Fibroblast of lung (primary cell): ENCODE measurements around the gene CRYBA4. TPM values are rescaled to one million over a fixed set of nuclear protein-coding genes. Genes with fewer than 3 reads are reported as not detected.
A peak's percentile ranks its signal among the peaks of the same experiment; 100 is the strongest.

Experiments used
- DNase-seq, 2 donors: peaks; one replicate each; pipeline versions ENCODE4 v3.0.0 to v3.0.0-alpha.2; 2010; ENCODE audit warnings: low read depth in 2 of 2
- H2AFZ ChIP-seq: 2 replicates; pipeline ENCODE4 v1.5.1; 2012; ENCODE audit warnings: low read length, control low read depth, inconsistent platforms
- H3K27ac ChIP-seq: 2 replicates; pipeline ENCODE4 v1.5.1; 2011; ENCODE audit warnings: low read length, control low read depth; ENCODE audit not compliant: insufficient read depth
- H3K27me3 ChIP-seq: 2 replicates; pipeline ENCODE4 v1.5.1; 2011; ENCODE audit warnings: mild to moderate bottlenecking, low read length; ENCODE audit not compliant: control insufficient read depth, insufficient read depth
- H3K36me3 ChIP-seq: 2 replicates; pipeline ENCODE4 v1.5.1; 2011; ENCODE audit warnings: low read length; ENCODE audit not compliant: control insufficient read depth, insufficient read depth
- H3K4me1 ChIP-seq: 2 replicates; pipeline ENCODE4 v1.5.1; 2011; ENCODE audit warnings: low read length; ENCODE audit not compliant: control insufficient read depth, insufficient read depth; ENCODE audit errors: extremely low read depth
- H3K4me2 ChIP-seq: 2 replicates; pipeline ENCODE4 v1.5.1; 2011; ENCODE audit warnings: low read length, control low read depth; ENCODE audit not compliant: insufficient read depth; ENCODE audit errors: extremely low read depth
- H3K4me3 ChIP-seq, 4 experiments: fragments of 200-600 bp in 1 of 4; sonication (generic) in 1 of 4; replicated peaks in 1 of 4; 2 replicates each; pipeline ENCODE4 v1.5.1; 2011 to 2016; ENCODE audit warnings: low read length in 4 of 4, low read depth in 3 of 4, mild to moderate bottlenecking in 3 of 4, control low read depth in 2 of 4, inconsistent platforms in 1 of 4, mixed read lengths in 1 of 4; ENCODE audit not compliant: insufficient read depth in 1 of 4; ENCODE audit errors: control extremely low read depth in 1 of 4
- H3K79me2 ChIP-seq: 2 replicates; pipeline ENCODE4 v1.5.1; 2012; ENCODE audit warnings: mild to moderate bottlenecking, low read length, inconsistent platforms; ENCODE audit not compliant: control insufficient read depth, insufficient read depth
- H3K9ac ChIP-seq: 2 replicates; pipeline ENCODE4 v1.5.1; 2011; ENCODE audit warnings: mild to moderate bottlenecking, low read length, control low read depth; ENCODE audit not compliant: insufficient read depth
- H3K9me3 ChIP-seq: 2 replicates; pipeline ENCODE4 v1.5.1; 2012; ENCODE audit warnings: low read depth, low read length; ENCODE audit not compliant: control insufficient read depth, insufficient read depth
- H4K20me1 ChIP-seq: 2 replicates; pipeline ENCODE4 v1.5.1; 2011; ENCODE audit warnings: low read length; ENCODE audit not compliant: control insufficient read depth, insufficient read depth; ENCODE audit errors: extremely low read depth
- CTCF ChIP-seq, 2 donors: IDR thresholded peaks in 1 of 2; conservative IDR thresholded peaks in 1 of 2; 1 replicate in 1 of 2; 2 replicates in 1 of 2; pipeline ENCODE4 v1.5.1; 2011 to 2012; ENCODE audit warnings: low read length in 2 of 2, control low read depth in 1 of 2, inconsistent platforms in 1 of 2, low read depth in 1 of 2, mild to moderate bottlenecking in 1 of 2
- EZH2 ChIP-seq: IDR thresholded peaks from 2 replicates; pipeline ENCODE4 v1.5.1; 2012; ENCODE audit warnings: low read length, control low read depth, mild to moderate bottlenecking; ENCODE audit errors: missing control alignments
- polyA plus RNA-seq, 2 donors: library from polyadenylated mRNA; depleted of rRNA in 1 of 2; stranded (reverse) in 1 of 2; unstranded in 1 of 2; fragments of >200 nt; gene quantifications; 2 replicates each; pipeline ENCODE4 v1.2.1, GENCODE V29; 2011 to 2012; ENCODE audit warnings: missing spikeins in 1 of 2
- total RNA-seq: library from RNA; depleted of rRNA; stranded (reverse); fragments of >200 nt; gene quantifications from 2 replicates; pipeline ENCODE4 v1.2.1, GENCODE V29; 2014

Gene CRYBA4
- total and polyA plus RNA-seq, 2 donors (not counting 1 experiment from before 2014, with no cell fraction given), result not detected

- no peak for DNase-seq
- no peaks in the 10 kb centered on the region for H3K27me3 ChIP-seq
- H4K20me1 ChIP-seq, result no peaks in the 10 kb centered on the region
- peaks cover 13% of the 10 kb centered on the region for H3K79me2 ChIP-seq
- H3K9ac ChIP-seq, result no peak overlapping the region
- H3K36me3 ChIP-seq, result no peaks in the 10 kb centered on the region
- TF ChIP-seq CTCF (conservative IDR thresholded peaks at IDR 0.05 in 1 of 2, IDR thresholded peaks at IDR 0.05 in 1 of 2; ENCODE audit: low read depth in 1 of 2, low read length in 2 of 2) (no peak), EZH2 (no peak)
- peaks cover 13% of the 10 kb centered on the region for H3K4me1 ChIP-seq
- H3K4me3 ChIP-seq, result no peak overlapping the region
- no peaks in the 10 kb centered on the region for H3K9me3 ChIP-seq
- no peak overlapping the region for H3K27ac ChIP-seq
- no peak overlapping the region for H3K4me2 ChIP-seq
- no peak overlapping the region for H2AFZ ChIP-seq
These were observed 37.8 kb upstream of the CRYBA4 start for GRCh38 chr22:26584010-26584409.

- no peaks in the 10 kb centered on the region for H3K9me3 ChIP-seq
- H3K4me1 ChIP-seq, result peaks cover 15% of the 10 kb centered on the region
- peak; percentile 80 to 84 for DNase-seq
- no peaks in the 10 kb centered on the region for H4K20me1 ChIP-seq
- H3K36me3 ChIP-seq, result no peaks in the 10 kb centered on the region
- peaks cover 17% of the 10 kb centered on the region for H3K79me2 ChIP-seq
- TF ChIP-seq EZH2, result no peak
- peak in 1 of 2 donors; percentile 29 for TF ChIP-seq CTCF (conservative IDR thresholded peaks at IDR 0.05 in 1 of 2, IDR thresholded peaks at IDR 0.05 in 1 of 2; ENCODE audit: low read depth in 1 of 2, low read length in 2 of 2)
- no peaks in the 10 kb centered on the region for H3K27me3 ChIP-seq
- no peak overlapping the region for H3K4me2 ChIP-seq
- no peak overlapping the region for H3K27ac ChIP-seq
- no peak overlapping the region for H3K9ac ChIP-seq
- H3K4me3 ChIP-seq, result no peak overlapping the region
- H2AFZ ChIP-seq, result no peak overlapping the region
These were observed 36.5 kb upstream of the CRYBA4 start for GRCh38 chr22:26585104-26585790.

GRCh38 chr22:26586556-26587325 lies 35.0 kb upstream of the CRYBA4 start:
- Histone ChIP-seq H3K27me3 (no peaks in the 10 kb centered on the region), H3K27ac (no peak overlapping the region), H3K79me2 (peaks cover 17% of the 10 kb centered on the region), H3K4me1 (peaks cover 15% of the 10 kb centered on the region), H3K9me3 (no peaks in the 10 kb centered on the region), H4K20me1 (no peaks in the 10 kb centered on the region), H3K4me2 (no peak overlapping the region), H3K4me3 (no peak overlapping the region), H2AFZ (no peak overlapping the region), H3K9ac (no peak overlapping the region), H3K36me3 (no peaks in the 10 kb centered on the region)
- TF ChIP-seq EZH2 (no peak), CTCF (conservative IDR thresholded peaks at IDR 0.05 in 1 of 2, IDR thresholded peaks at IDR 0.05 in 1 of 2; ENCODE audit: low read depth in 1 of 2, low read length in 2 of 2) (no peak)
- DNase-seq, result no peak
